ENCODE results near the gene ERC2.

The ERC2 gene

GRCh38 chr3:55607844-55608243 is 860.4 kb downstream of the ERC2 start:
- TF ChIP-seq TAF1 (IDR thresholded peaks at IDR 0.05; ENCODE audit: low read depth) (no peak), EP300 (IDR thresholded peaks at IDR 0.05; ENCODE audit: borderline replicate concordance) (no peak)
- TF ChIP-seq, protein P1, sequence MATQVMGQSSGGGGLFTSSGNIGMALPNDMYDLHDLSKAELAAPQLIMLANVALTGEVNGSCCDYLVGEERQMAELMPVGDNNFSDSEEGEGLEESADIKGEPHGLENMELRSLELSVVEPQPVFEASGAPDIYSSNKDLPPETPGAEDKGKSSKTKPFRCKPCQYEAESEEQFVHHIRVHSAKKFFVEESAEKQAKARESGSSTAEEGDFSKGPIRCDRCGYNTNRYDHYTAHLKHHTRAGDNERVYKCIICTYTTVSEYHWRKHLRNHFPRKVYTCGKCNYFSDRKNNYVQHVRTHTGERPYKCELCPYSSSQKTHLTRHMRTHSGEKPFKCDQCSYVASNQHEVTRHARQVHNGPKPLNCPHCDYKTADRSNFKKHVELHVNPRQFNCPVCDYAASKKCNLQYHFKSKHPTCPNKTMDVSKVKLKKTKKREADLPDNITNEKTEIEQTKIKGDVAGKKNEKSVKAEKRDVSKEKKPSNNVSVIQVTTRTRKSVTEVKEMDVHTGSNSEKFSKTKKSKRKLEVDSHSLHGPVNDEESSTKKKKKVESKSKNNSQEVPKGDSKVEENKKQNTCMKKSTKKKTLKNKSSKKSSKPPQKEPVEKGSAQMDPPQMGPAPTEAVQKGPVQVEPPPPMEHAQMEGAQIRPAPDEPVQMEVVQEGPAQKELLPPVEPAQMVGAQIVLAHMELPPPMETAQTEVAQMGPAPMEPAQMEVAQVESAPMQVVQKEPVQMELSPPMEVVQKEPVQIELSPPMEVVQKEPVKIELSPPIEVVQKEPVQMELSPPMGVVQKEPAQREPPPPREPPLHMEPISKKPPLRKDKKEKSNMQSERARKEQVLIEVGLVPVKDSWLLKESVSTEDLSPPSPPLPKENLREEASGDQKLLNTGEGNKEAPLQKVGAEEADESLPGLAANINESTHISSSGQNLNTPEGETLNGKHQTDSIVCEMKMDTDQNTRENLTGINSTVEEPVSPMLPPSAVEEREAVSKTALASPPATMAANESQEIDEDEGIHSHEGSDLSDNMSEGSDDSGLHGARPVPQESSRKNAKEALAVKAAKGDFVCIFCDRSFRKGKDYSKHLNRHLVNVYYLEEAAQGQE (IDR thresholded peaks at IDR 0.05; ENCODE audit: low read depth), result no peak

DNA sequence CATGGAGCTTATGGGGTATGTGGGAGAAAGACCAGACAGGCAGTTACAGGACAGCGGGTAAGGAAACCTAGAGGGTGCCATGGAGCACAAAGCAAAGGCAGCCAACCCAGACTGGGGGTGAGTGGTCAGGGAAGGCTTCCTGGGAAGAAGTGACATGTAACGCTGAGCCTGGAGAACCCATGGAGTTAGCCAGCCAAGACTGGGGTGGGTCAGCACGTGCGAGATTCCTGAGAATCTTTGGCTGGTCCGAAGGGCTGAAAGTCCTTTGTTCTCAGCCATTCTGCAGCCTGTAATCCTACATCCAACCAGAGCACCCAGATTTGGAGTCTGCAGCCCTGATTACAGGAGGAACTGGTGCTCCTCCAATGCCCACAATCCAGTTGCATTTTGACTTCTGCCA is 861.1 kb downstream of the ERC2 start:
- TF ChIP-seq NFIC (IDR thresholded peaks at IDR 0.05) (no peak), EP300 (IDR thresholded peaks at IDR 0.05; ENCODE audit: borderline replicate concordance) (no peak), FOXM1 (IDR thresholded peaks at IDR 0.05; ENCODE audit: borderline replicate concordance, low read depth) (no peak), YY1 (IDR thresholded peaks at IDR 0.05; ENCODE audit: low read depth) (no peak), ZBTB7A (IDR thresholded peaks at IDR 0.05; ENCODE audit: low read depth) (no peak), CREB1 (IDR thresholded peaks at IDR 0.05; ENCODE audit: low read depth) (no peak), TAF1 (IDR thresholded peaks at IDR 0.05; ENCODE audit: low read depth) (no peak), TEAD4 (IDR thresholded peaks at IDR 0.05) (no peak), MAX (IDR thresholded peaks at IDR 0.05) (no peak), USF1 (IDR thresholded peaks at IDR 0.05) (no peak), TCF12 (IDR thresholded peaks at IDR 0.05; ENCODE audit: low read depth) (no peak)
- TF ChIP-seq, protein P1 (IDR thresholded peaks at IDR 0.05; ENCODE audit: low read depth), result no peak

DNA sequence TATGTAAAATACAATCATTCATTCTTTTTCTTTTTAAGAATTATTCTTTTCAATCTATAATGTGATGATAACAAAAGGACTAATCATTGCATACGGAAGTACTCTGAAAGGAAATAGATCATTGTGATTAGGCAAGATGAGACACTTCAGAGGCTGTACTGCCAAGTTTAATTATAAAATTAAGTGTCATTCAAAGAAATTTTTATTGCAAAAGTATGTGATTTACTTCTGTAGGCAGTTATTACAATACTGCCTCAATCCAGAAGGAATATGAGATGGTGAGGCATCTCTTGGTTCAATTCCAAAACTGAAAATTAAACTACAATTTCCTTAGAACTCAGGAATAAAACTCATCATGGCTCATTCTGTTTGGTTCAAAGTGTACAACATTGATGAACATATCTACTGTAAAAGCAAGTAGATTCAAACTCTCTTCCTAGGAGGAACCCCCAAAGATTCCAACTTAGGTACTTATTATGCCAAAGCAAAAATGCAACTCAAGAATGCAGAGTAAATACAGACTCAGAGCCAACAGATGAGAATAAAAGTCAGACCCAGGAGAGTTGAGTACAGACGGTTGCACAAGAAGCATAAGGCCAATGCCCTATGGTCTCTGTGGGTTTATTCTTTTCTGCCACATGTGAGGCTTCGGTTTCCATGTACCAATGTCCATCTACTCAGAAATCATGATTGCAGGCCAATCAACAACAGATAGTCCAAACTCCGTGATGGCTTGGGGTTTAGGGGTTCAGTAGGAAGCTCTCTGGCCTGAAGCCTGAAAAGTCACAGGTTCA is 862.6 kb downstream of the ERC2 start:
- TF ChIP-seq TCF12 (IDR thresholded peaks at IDR 0.05; ENCODE audit: low read depth) (no peak), TEAD4 (IDR thresholded peaks at IDR 0.05) (no peak), CEBPB (IDR thresholded peaks at IDR 0.05) (no peak), ZBTB7A (IDR thresholded peaks at IDR 0.05; ENCODE audit: low read depth) (no peak), TAF1 (IDR thresholded peaks at IDR 0.05; ENCODE audit: low read depth) (no peak), EGR1 (IDR thresholded peaks at IDR 0.05) (no peak), FOXM1 (IDR thresholded peaks at IDR 0.05; ENCODE audit: borderline replicate concordance, low read depth) (no peak), CREB1 (IDR thresholded peaks at IDR 0.05; ENCODE audit: low read depth) (no peak), NFIC (IDR thresholded peaks at IDR 0.05) (no peak), EP300 (IDR thresholded peaks at IDR 0.05; ENCODE audit: borderline replicate concordance) (no peak), YY1 (IDR thresholded peaks at IDR 0.05; ENCODE audit: low read depth) (no peak), USF1 (IDR thresholded peaks at IDR 0.05) (no peak), MAX (IDR thresholded peaks at IDR 0.05) (no peak), RAD21 (IDR thresholded peaks at IDR 0.05; ENCODE audit: low read depth) (no peak)
- TF ChIP-seq, protein P1 (IDR thresholded peaks at IDR 0.05; ENCODE audit: low read depth), result no peak

GRCh38 chr3:55604846-55605245 is 863.4 kb downstream of the ERC2 start:
- TF ChIP-seq EP300 (IDR thresholded peaks at IDR 0.05; ENCODE audit: borderline replicate concordance), result no peak
- TF ChIP-seq CREB1 (IDR thresholded peaks at IDR 0.05; ENCODE audit: low read depth), result no peak
- no peak for TF ChIP-seq YY1 (IDR thresholded peaks at IDR 0.05; ENCODE audit: low read depth)
- TF ChIP-seq ZBTB7A (IDR thresholded peaks at IDR 0.05; ENCODE audit: low read depth), result no peak
- no peak for TF ChIP-seq RAD21 (IDR thresholded peaks at IDR 0.05; ENCODE audit: low read depth)
- TF ChIP-seq TCF12 (IDR thresholded peaks at IDR 0.05; ENCODE audit: low read depth), result no peak
- no peak for TF ChIP-seq CEBPB (IDR thresholded peaks at IDR 0.05)
- TF ChIP-seq TAF1 (IDR thresholded peaks at IDR 0.05; ENCODE audit: low read depth), result no peak
- no peak for TF ChIP-seq MAX (IDR thresholded peaks at IDR 0.05)
- no peak for TF ChIP-seq NFIC (IDR thresholded peaks at IDR 0.05)
- no peak for TF ChIP-seq FOXM1 (IDR thresholded peaks at IDR 0.05; ENCODE audit: borderline replicate concordance, low read depth)
- no peak for TF ChIP-seq TEAD4 (IDR thresholded peaks at IDR 0.05)
- TF ChIP-seq, protein P1 (IDR thresholded peaks at IDR 0.05; ENCODE audit: low read depth), result no peak
- TF ChIP-seq USF1 (IDR thresholded peaks at IDR 0.05), result no peak
- no peak for TF ChIP-seq EGR1 (IDR thresholded peaks at IDR 0.05)

All from Ishikawa (cell line).